H9 (cell line): ENCODE data around the gene C5orf15. TPM values are rescaled to one million over a fixed set of nuclear protein-coding genes. Genes with fewer than 3 reads are reported as not detected.
A peak's percentile ranks its signal among the peaks of the same experiment; 100 is the strongest.

ENCODE experiments used
- DNase-seq: peaks from one replicate; pipeline ENCODE4 v3.0.0-alpha.2; 2017
- H2AFZ ChIP-seq: one replicate; pipeline ENCODE4 v1.6.1; 2013; ENCODE audit warnings: mild to moderate bottlenecking, low read length, control low read depth, moderate library complexity
- H2AK5ac ChIP-seq: 2 replicates; pipeline ENCODE4 v1.6.1; 2013; ENCODE audit warnings: low read length, control low read depth, mixed read lengths; ENCODE audit not compliant: insufficient read length
- H2BK120ac ChIP-seq: one replicate; pipeline ENCODE4 v1.6.1; 2013; ENCODE audit warnings: low read depth, mild to moderate bottlenecking, low read length, control low read depth, inconsistent platforms; ENCODE audit not compliant: poor library complexity, severe bottlenecking
- H2BK12ac ChIP-seq: 2 replicates; pipeline ENCODE4 v1.6.1; 2013; ENCODE audit warnings: low read length, control low read depth, mixed read lengths, low read depth; ENCODE audit not compliant: insufficient read length
- H2BK15ac ChIP-seq: 2 replicates; pipeline ENCODE4 v1.6.1; 2013; ENCODE audit warnings: low read depth, low read length, control low read depth
- H2BK20ac ChIP-seq: one replicate; pipeline ENCODE4 v1.6.1; 2013; ENCODE audit warnings: low read depth, mild to moderate bottlenecking, low read length, control low read depth, inconsistent platforms; ENCODE audit not compliant: poor library complexity, severe bottlenecking
- H2BK5ac ChIP-seq: 2 replicates; pipeline ENCODE4 v1.6.1; 2013; ENCODE audit warnings: low read length, control low read depth, mixed read lengths; ENCODE audit not compliant: insufficient read length
- H3K14ac ChIP-seq: 2 replicates; pipeline ENCODE4 v1.6.1; 2013; ENCODE audit warnings: low read length, control low read depth; ENCODE audit not compliant: insufficient read depth
- H3K18ac ChIP-seq: 2 replicates; pipeline ENCODE4 v1.6.1; 2013; ENCODE audit warnings: low read depth, mild to moderate bottlenecking, mixed read lengths, low read length, control low read depth; ENCODE audit not compliant: insufficient read length
- H3K23ac ChIP-seq: 2 replicates; pipeline ENCODE4 v1.6.1; 2013; ENCODE audit warnings: low read length, control low read depth, mixed read lengths, low read depth; ENCODE audit not compliant: insufficient read length
- H3K23me2 ChIP-seq: 2 replicates; pipeline ENCODE4 v1.6.1; 2013; ENCODE audit warnings: low read depth, mild to moderate bottlenecking, mixed read lengths, low read length, control low read depth; ENCODE audit not compliant: insufficient read length, poor library complexity, severe bottlenecking
- H3K27ac ChIP-seq: 2 replicates; pipeline ENCODE4 v1.5.1; 2013; ENCODE audit warnings: low read length, control low read depth, mixed read lengths, low read depth; ENCODE audit not compliant: insufficient read length
- H3K27me3 ChIP-seq: 2 replicates; pipeline ENCODE4 v1.6.1; 2013; ENCODE audit warnings: low read length, control low read depth, inconsistent platforms; ENCODE audit not compliant: insufficient read depth
- H3K4ac ChIP-seq: 2 replicates; pipeline ENCODE4 v1.6.1; 2013; ENCODE audit warnings: low read depth, mild to moderate bottlenecking, control low read depth, inconsistent platforms, low read length, moderate library complexity
- H3K4me1 ChIP-seq: 2 replicates; pipeline ENCODE4 v1.6.1; 2013; ENCODE audit warnings: low read length, control low read depth, inconsistent platforms; ENCODE audit not compliant: insufficient read depth
- H3K4me2 ChIP-seq: 2 replicates; pipeline ENCODE4 v1.6.1; 2013; ENCODE audit warnings: low read length, control low read depth, mixed read lengths; ENCODE audit not compliant: insufficient read length, insufficient read depth
- H3K56ac ChIP-seq: 2 replicates; pipeline ENCODE4 v1.6.1; 2013; ENCODE audit warnings: low read depth, mild to moderate bottlenecking, mixed read lengths, low read length, control low read depth; ENCODE audit not compliant: insufficient read length
- H3K79me1 ChIP-seq: 2 replicates; pipeline ENCODE4 v1.6.1; 2013; ENCODE audit warnings: low read depth, mild to moderate bottlenecking, moderate library complexity, low read length, control low read depth, inconsistent platforms; ENCODE audit not compliant: insufficient read depth, poor library complexity, severe bottlenecking
- H3K79me2 ChIP-seq: 2 replicates; pipeline ENCODE4 v1.6.1; 2013; ENCODE audit warnings: low read length, control low read depth, inconsistent platforms; ENCODE audit not compliant: insufficient read depth
- H3K9ac ChIP-seq: 2 replicates; pipeline ENCODE4 v1.6.1; 2013; ENCODE audit warnings: low read length, control low read depth, mixed read lengths; ENCODE audit not compliant: insufficient read length; ENCODE audit errors: extremely low read depth
- H3K9me3 ChIP-seq: one replicate; pipeline ENCODE4 v1.6.1; 2013; ENCODE audit warnings: low read depth, low read length, inconsistent platforms; ENCODE audit not compliant: control insufficient read depth
- H3T11ph ChIP-seq: one replicate; pipeline ENCODE4 v1.6.1; 2013; ENCODE audit warnings: mild to moderate bottlenecking, low read length, control low read depth, inconsistent platforms
- H4K20me1 ChIP-seq: one replicate; pipeline ENCODE4 v1.6.1; 2013; ENCODE audit not compliant: control insufficient read depth, insufficient read length, insufficient read depth
- H4K5ac ChIP-seq: 2 replicates; pipeline ENCODE4 v1.6.1; 2013; ENCODE audit warnings: low read depth, mild to moderate bottlenecking, mixed read lengths, low read length, control low read depth; ENCODE audit not compliant: insufficient read length
- H4K8ac ChIP-seq: replicated peaks from 2 replicates; pipeline ENCODE4 v1.6.1; 2013; ENCODE audit warnings: low read length, control low read depth, mixed read lengths, low read depth; ENCODE audit not compliant: insufficient read length
- H4K91ac ChIP-seq: 2 replicates; pipeline ENCODE4 v1.6.1; 2013; ENCODE audit warnings: low read depth, mild to moderate bottlenecking, moderate library complexity, mixed read lengths, low read length, control low read depth; ENCODE audit not compliant: insufficient read length
- H3K27ac Mint-ChIP-seq, 3 experiments: 2 replicates in 2 of 3; 3 replicates in 1 of 3; pipeline ENCODE4 v1.8.0; 2020 to 2021; ENCODE audit warnings: mixed read lengths in 3 of 3, mild to moderate bottlenecking in 1 of 3, moderate library complexity in 1 of 3
- H3K27me3 Mint-ChIP-seq: 2 replicates; pipeline ENCODE4 v1.8.0; 2021; ENCODE audit warnings: low read depth, mild to moderate bottlenecking, moderate library complexity, mixed read lengths
- H3K36me3 Mint-ChIP-seq, 3 experiments: 2 replicates in 2 of 3; 3 replicates in 1 of 3; pipeline ENCODE4 v1.8.0; 2020 to 2021; ENCODE audit warnings: low read depth in 3 of 3, mixed read lengths in 3 of 3; ENCODE audit not compliant: insufficient read depth in 1 of 3
- H3K4me1 Mint-ChIP-seq, 2 experiments: 2 replicates each; pipeline ENCODE4 v1.8.0; 2020; ENCODE audit warnings: mixed read lengths in 2 of 2
- H3K4me3 Mint-ChIP-seq, 2 experiments: 2 replicates in 1 of 2; 3 replicates in 1 of 2; pipeline ENCODE4 v1.8.0; 2020 to 2021; ENCODE audit warnings: mild to moderate bottlenecking in 2 of 2, mixed read lengths in 2 of 2, moderate library complexity in 1 of 2
- H3K9me3 Mint-ChIP-seq, 2 experiments: 2 replicates in 1 of 2; 3 replicates in 1 of 2; pipeline ENCODE4 v1.8.0; 2020; ENCODE audit warnings: mild to moderate bottlenecking in 2 of 2, mixed read lengths in 2 of 2, moderate library complexity in 1 of 2
- WGBS: extraction: QIAGEN DNeasy Blood & Tissue Kit; methylation state at CpG from one replicate; pipeline ENCODE4 v1.1.7; 2013; ENCODE audit warnings: missing lambda C conversion rate, low lambda C conversion rate, mixed read lengths; ENCODE audit not compliant: insufficient read length; ENCODE audit errors: extremely low coverage; 5-methylcytosine and 5-hydroxymethylcytosine counted together
- total RNA-seq: library from RNA; stranded (reverse); gene quantifications from 2 replicates; pipeline ENCODE4 v1.2.1, GENCODE V29; 2021
- TF ChIP-seq, protein P1 (sequence below): fragments of 200-600 bp; sonication (generic); conservative IDR thresholded peaks from 3 replicates; pipeline ENCODE4 v1.8.0; 2021; ENCODE audit warnings: antibody characterized with exemption, mild to moderate bottlenecking

The C5orf15 gene
- total RNA-seq, 1 experiment from 2014 or later: 33.4 TPM

DNA sequence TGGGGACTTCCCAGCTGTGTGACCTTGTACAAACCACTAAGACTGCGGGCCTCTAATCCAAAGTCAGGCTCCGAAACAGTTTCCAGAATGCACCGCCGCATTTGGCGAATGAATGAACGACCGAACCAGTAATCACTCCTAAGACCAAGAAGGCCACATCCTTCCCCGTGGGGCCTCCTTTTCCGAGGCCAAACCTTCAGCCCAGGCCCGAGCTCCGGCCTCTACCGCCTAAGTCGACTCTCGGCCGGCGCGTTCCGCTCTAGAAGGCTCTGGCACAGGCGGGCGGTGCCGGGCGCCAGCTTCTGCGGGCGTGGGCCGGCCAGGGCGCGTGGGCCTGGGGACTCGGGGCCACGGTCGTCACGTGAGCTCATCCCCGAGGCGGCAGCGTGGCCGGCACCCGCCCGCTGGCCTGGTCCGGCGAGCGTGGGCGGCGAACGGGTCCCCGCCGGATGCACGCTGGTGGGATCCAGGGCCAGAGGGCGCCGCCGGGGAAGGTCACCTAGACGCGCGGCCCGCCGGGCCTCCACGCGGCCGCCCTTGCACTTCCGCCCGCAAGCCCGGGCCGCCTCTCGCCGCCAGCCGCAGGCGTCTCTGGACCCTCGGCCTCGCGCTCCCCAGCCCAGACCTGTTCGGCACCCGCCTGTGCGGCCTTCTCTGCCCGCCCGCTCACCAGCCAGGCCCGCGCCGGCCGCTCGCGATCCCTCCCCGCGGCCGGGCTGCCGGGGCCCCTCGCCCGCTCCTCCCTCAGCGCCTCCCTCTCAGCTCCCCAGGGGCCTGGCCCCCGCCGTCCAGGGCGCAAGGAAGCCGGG lies 35.6 kb upstream of the C5orf15 start:
- Histone ChIP-seq H3K23me2 (peaks cover 18% of the 10 kb centered on the region), H3K18ac (peak overlapping the region; percentile 83), H3K56ac (no peak overlapping the region), H2BK5ac (no peak overlapping the region), H3K4me2 (peak overlapping the region; percentile 68), H3K4ac (no peak overlapping the region), H2BK15ac (no peak overlapping the region), H2AFZ (no peak overlapping the region), H3K27me3 (no peaks in the 10 kb centered on the region), H2BK120ac (no peak overlapping the region), H3K9me3 (no peaks in the 10 kb centered on the region), H4K20me1 (no peaks in the 10 kb centered on the region), H3K27ac (no peak overlapping the region), H4K91ac (no peak overlapping the region), H4K8ac (no peak overlapping the region), H2BK12ac (no peak overlapping the region), H3K14ac (peak overlapping the region; percentile 93), H3K23ac (no peak overlapping the region), H3K79me1 (peaks cover 6% of the 10 kb centered on the region), H3K79me2 (peaks cover 47% of the 10 kb centered on the region), H2AK5ac (no peak overlapping the region), H3K9ac (peak overlapping the region; percentile 84), H3T11ph (no peak overlapping the region), H4K5ac (no peak overlapping the region), H2BK20ac (no peak overlapping the region), H3K4me1 (peaks cover 4% of the 10 kb centered on the region; the same call in 1 of the 2 replicates)
- peaks cover 0 to 2% of the 10 kb centered on the region in 2 experiments; a peak in 1 of 5 replicates for H3K9me3 Mint-ChIP-seq
- peak overlapping the region; percentile 92 to 96 for H3K4me3 Mint-ChIP-seq
- peaks cover 14 to 26% (median 17%) of the 10 kb centered on the region in 3 experiments; a peak in 6 of 7 replicates for H3K36me3 Mint-ChIP-seq
- no peak for DNase-seq
- WGBS: no CpG with 5 or more reads among the region's 90 CpGs
- peaks cover 2% of the 10 kb centered on the region; the same call in 1 of the 2 replicates for H3K27me3 Mint-ChIP-seq
- TF ChIP-seq, protein P1, sequence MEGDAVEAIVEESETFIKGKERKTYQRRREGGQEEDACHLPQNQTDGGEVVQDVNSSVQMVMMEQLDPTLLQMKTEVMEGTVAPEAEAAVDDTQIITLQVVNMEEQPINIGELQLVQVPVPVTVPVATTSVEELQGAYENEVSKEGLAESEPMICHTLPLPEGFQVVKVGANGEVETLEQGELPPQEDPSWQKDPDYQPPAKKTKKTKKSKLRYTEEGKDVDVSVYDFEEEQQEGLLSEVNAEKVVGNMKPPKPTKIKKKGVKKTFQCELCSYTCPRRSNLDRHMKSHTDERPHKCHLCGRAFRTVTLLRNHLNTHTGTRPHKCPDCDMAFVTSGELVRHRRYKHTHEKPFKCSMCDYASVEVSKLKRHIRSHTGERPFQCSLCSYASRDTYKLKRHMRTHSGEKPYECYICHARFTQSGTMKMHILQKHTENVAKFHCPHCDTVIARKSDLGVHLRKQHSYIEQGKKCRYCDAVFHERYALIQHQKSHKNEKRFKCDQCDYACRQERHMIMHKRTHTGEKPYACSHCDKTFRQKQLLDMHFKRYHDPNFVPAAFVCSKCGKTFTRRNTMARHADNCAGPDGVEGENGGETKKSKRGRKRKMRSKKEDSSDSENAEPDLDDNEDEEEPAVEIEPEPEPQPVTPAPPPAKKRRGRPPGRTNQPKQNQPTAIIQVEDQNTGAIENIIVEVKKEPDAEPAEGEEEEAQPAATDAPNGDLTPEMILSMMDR: no peak
- H3K4me1 Mint-ChIP-seq: peaks cover 51 to 57% of the 10 kb centered on the region in 2 experiments
- peak overlapping the region; percentile 55 to 97 (median 86); a peak in 5 of 7 replicates for H3K27ac Mint-ChIP-seq
